ENCODE results near the gene PGAP6. TPM values are rescaled to one million over a fixed set of nuclear protein-coding genes. Genes with fewer than 3 reads are reported as not detected.
"Not testable (repeated sequence)": the region's sequence is repeated elsewhere in the genome, so short reads cannot be mapped to it uniquely, and the experiment has no call there.

Gene PGAP6
- total and polyA plus RNA-seq, 2 of the 8 experiments (the other 6 are each of a cell fraction or from before 2014, with no cell fraction given) = 86.8 to 364 TPM

GRCh38 chr16:341095-341973, 40.4 kb downstream of the PGAP6 start:
- not testable (repeated sequence) for H3K4me3 ChIP-seq (ENCODE audit: extremely low read depth in 1 of 4, insufficient read depth in 2 of 4, low read depth in 3 of 4, low read length in 4 of 4); H3K4me2 ChIP-seq (ENCODE audit: insufficient read depth in 1 of 2, low read depth in 2 of 2, low read length in 2 of 2); H4K8ac ChIP-seq (ENCODE audit: extremely low read depth, insufficient read depth, low read length); H4K91ac ChIP-seq (replicated peaks; ENCODE audit: insufficient read length, low read length); DNase-seq (ENCODE audit: low read depth in 1 of 2, low spot score in 2 of 2); H3K56ac ChIP-seq (replicated peaks; ENCODE audit: insufficient read length, low read depth, low read length); H2BK5ac ChIP-seq (ENCODE audit: low read depth, low read length); H3K18ac ChIP-seq (ENCODE audit: extremely low read depth, low read length); H2BK15ac ChIP-seq (ENCODE audit: low read length); H4K5ac ChIP-seq (ENCODE audit: insufficient read length, low read depth, low read length); H3K23me2 ChIP-seq (ENCODE audit: low read depth, low read length); H3K9me3 ChIP-seq (ENCODE audit: insufficient read depth in 2 of 2, low read depth in 1 of 2, low read length in 1 of 2); H3K4ac ChIP-seq (replicated peaks; ENCODE audit: insufficient read length, low read depth, low read length); H3K27ac ChIP-seq (ENCODE audit: low read depth, low read length); H3K4me1 ChIP-seq (replicated peaks in 1 of 4; ENCODE audit: control insufficient read depth in 3 of 4, insufficient read depth in 4 of 4, low read length in 3 of 4); H3K14ac ChIP-seq (ENCODE audit: insufficient read length); H3K23ac ChIP-seq (ENCODE audit: insufficient read length); H3K9ac ChIP-seq (replicated peaks in 1 of 4; ENCODE audit: extremely low read depth in 1 of 4, low read depth in 3 of 4, low read length in 3 of 4); H2BK120ac ChIP-seq (replicated peaks; ENCODE audit: low read depth, low read length); H2BK20ac ChIP-seq (ENCODE audit: low read length); H3K27me3 ChIP-seq (replicated peaks in 1 of 4; ENCODE audit: control insufficient read depth in 3 of 4, extremely low read depth in 1 of 4, insufficient read depth in 3 of 4, low read length in 3 of 4); FAIRE-seq; H2AK5ac ChIP-seq (ENCODE audit: low read depth, low read length); H2AFZ ChIP-seq (ENCODE audit: low read length); H2BK12ac ChIP-seq (ENCODE audit: low read depth, low read length)
- H4K20me1 ChIP-seq (replicated peaks in 1 of 2; ENCODE audit: control insufficient read depth in 1 of 2, insufficient read depth in 2 of 2, low read length in 2 of 2) = peaks cover 13 to 32% of the 10 kb centered on the region in 2 experiments
- ChIA-PET POLR2A (ENCODE audit: partially characterized antibody) (interaction anchor here (1.0 to 1.1 kb wide), 2 partner anchors 10 to 106 kb away, joined by 3 read pairs; no protein-coding TSS in a partner anchor), CTCF (ENCODE audit: partially characterized antibody) (interaction anchor here (0.9 to 4.6 kb wide), 3 partner anchors 21 to 23 kb away, joined by 4 to 15 read pairs (median 9); no protein-coding TSS in a partner anchor)
- peaks cover 5 to 15% (median 7%) of the 10 kb centered on the region in 4 experiments; a peak in 6 of 8 replicates for H3K36me3 ChIP-seq (ENCODE audit: control insufficient read depth in 2 of 4, insufficient read depth in 4 of 4, low read length in 3 of 4)
- peaks cover 25% of the 10 kb centered on the region for H3K79me1 ChIP-seq (ENCODE audit: low read depth, low read length)
- 84% methylated on average over 12 of the region's 47 CpGs; no CpG with 5 or more reads in 1 of the 2 experiments for WGBS, 2 experiments (ENCODE audit: extremely low coverage in 1 of 2, insufficient coverage in 1 of 2, insufficient read length in 1 of 2, insufficient replicate concordance in 2 of 2, low coverage in 1 of 2, low lambda C conversion rate in 2 of 2, missing lambda C conversion rate in 1 of 2)
- peaks cover 25 to 81% of the 10 kb centered on the region in 2 experiments; a peak in 3 of 4 replicates for H3K79me2 ChIP-seq (ENCODE audit: control insufficient read depth in 1 of 2, insufficient read depth in 2 of 2, low read length in 2 of 2)

Data from H1 (cell line).